Body of pancreas (tissue), 4 donors: ENCODE measurements around the gene SH3BP4. TPM values are rescaled to one million over a fixed set of nuclear protein-coding genes. Genes with fewer than 3 reads are reported as not detected.
A peak's percentile ranks its signal among the peaks of the same experiment; 100 is the strongest.

Experiments used
- ATAC-seq: fragments of 150-250 bp; one replicate; pipeline ENCODE4 v1.9.1; 2016
- DNase-seq, 4 donors: peaks; one replicate each; pipeline ENCODE4 v3.0.0-alpha.2; 2019
- H3K27ac ChIP-seq, 4 donors: fragments of 200-600 bp; sonication (generic); 1 replicate in 3 of 4; 2 replicates in 1 of 4; pipeline versions ENCODE4 v1.5.1 to v1.6.1; 2016 to 2019; ENCODE audit warnings: mild to moderate bottlenecking in 1 of 4, mixed read lengths in 1 of 4, moderate library complexity in 1 of 4
- H3K27me3 ChIP-seq, 2 donors: fragments of 200-600 bp; sonication (generic); one replicate each; pipeline ENCODE4 v1.6.0; 2016; ENCODE audit warnings: mild to moderate bottlenecking in 1 of 2
- H3K36me3 ChIP-seq, 2 donors: fragments of 200-600 bp; sonication (generic); replicated peaks in 1 of 2; 2 replicates each; pipeline ENCODE4 v1.5.1; 2016; ENCODE audit warnings: low read depth in 2 of 2; ENCODE audit not compliant: insufficient read depth in 1 of 2
- H3K4me1 ChIP-seq: fragments of 200-600 bp; sonication (generic); one replicate; pipeline ENCODE4 v1.6.0; 2016
- H3K4me3 ChIP-seq, 2 donors: fragments of 200-600 bp; sonication (generic); 1 replicate in 1 of 2; 2 replicates in 1 of 2; pipeline ENCODE4 v1.5.1; 2016 to 2019
- H3K9me3 ChIP-seq, 3 donors: fragments of 200-600 bp; sonication (generic); 1 replicate in 2 of 3; 2 replicates in 1 of 3; pipeline ENCODE4 v1.5.1; 2016
- POLR2A ChIP-seq, 3 donors: fragments of 450-650 bp; IDR thresholded peaks; one replicate each; pipeline ENCODE4 v1.6.1; 2016; ENCODE audit warnings: antibody characterized with exemption in 3 of 3, mild to moderate bottlenecking in 2 of 3
- WGBS, 2 donors: methylation state at CpG; one replicate each; pipeline ENCODE4 v1.1.5; 2017; 5-methylcytosine and 5-hydroxymethylcytosine counted together
- intact Hi-C: fragments of 100-400 bp; cut with DNase I; formaldehyde crosslinking; loops from one replicate; pipeline ENCODE4 v1.15.1; 2023
- total RNA-seq, 2 donors: library from RNA; depleted of rRNA; stranded (reverse); fragments of >200 nt; gene quantifications; one replicate each; pipeline ENCODE4 v1.1.0, GENCODE V29; 2016
- TF ChIP-seq, protein P1 (sequence below), 7 experiments: fragments of 450-650 bp in 4 of 7; fragments of 200-600 bp in 3 of 7; sonication (generic) in 3 of 7; IDR thresholded peaks; one replicate each; pipeline ENCODE4 v1.5.1; 2016 to 2019; ENCODE audit warnings: antibody characterized with exemption in 7 of 7

The SH3BP4 gene
- total RNA-seq, 2 donors from 2014 or later, result 62.6 to 71.9 TPM

DNA sequence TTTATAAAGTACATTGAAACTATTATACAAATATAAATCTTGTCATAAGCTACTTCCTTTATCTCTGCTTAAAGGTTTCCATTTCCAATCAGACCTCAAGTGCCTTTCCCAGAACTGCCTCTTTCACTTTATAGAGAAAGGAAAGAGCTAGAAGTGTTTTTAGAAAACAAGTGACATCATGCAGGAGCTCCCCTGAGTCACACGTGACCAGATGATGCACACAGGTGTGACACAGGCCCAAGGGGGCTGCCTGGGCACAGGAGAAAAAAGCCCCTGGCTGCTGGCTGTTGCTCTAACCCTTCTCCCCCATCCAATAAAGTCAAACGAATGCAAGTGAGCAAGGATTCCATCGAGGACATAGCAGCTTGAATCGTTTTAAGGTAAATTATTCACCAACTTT is 21.4 kb upstream of the SH3BP4 start:
- H3K27ac ChIP-seq, result no peak overlapping the region
- H3K36me3 ChIP-seq, result no peaks in the 10 kb centered on the region
- H3K9me3 ChIP-seq, result no peaks in the 10 kb centered on the region
- no peak for ATAC-seq
- H3K4me3 ChIP-seq, result no peak overlapping the region
- no peak for DNase-seq
- no peaks in the 10 kb centered on the region for H3K27me3 ChIP-seq
- intact Hi-C loops, result no loop called here
- 47 to 50% methylated on average over 4 of the region's 4 CpGs for WGBS, 2 donors
- H3K4me1 ChIP-seq, result no peaks in the 10 kb centered on the region
- TF ChIP-seq, protein P1, sequence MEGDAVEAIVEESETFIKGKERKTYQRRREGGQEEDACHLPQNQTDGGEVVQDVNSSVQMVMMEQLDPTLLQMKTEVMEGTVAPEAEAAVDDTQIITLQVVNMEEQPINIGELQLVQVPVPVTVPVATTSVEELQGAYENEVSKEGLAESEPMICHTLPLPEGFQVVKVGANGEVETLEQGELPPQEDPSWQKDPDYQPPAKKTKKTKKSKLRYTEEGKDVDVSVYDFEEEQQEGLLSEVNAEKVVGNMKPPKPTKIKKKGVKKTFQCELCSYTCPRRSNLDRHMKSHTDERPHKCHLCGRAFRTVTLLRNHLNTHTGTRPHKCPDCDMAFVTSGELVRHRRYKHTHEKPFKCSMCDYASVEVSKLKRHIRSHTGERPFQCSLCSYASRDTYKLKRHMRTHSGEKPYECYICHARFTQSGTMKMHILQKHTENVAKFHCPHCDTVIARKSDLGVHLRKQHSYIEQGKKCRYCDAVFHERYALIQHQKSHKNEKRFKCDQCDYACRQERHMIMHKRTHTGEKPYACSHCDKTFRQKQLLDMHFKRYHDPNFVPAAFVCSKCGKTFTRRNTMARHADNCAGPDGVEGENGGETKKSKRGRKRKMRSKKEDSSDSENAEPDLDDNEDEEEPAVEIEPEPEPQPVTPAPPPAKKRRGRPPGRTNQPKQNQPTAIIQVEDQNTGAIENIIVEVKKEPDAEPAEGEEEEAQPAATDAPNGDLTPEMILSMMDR (IDR thresholded peaks at IDR 0.05), result no peak
- TF ChIP-seq POLR2A (IDR thresholded peaks at IDR 0.05), result no peak

GRCh38 chr2:234931371-234931770 is 20.4 kb upstream of the SH3BP4 start:
- TF ChIP-seq POLR2A (IDR thresholded peaks at IDR 0.05), result no peak
- TF ChIP-seq, protein P1 (IDR thresholded peaks at IDR 0.05), result no peak
- H3K4me3 ChIP-seq, result no peak overlapping the region
- H3K36me3 ChIP-seq, result no peaks in the 10 kb centered on the region
- no peak overlapping the region for H3K27ac ChIP-seq
- no peaks in the 10 kb centered on the region for H3K9me3 ChIP-seq
- no peaks in the 10 kb centered on the region for H3K27me3 ChIP-seq
- intact Hi-C loops, result no loop called here
- no peaks in the 10 kb centered on the region for H3K4me1 ChIP-seq
- ATAC-seq (no peak), DNase-seq (no peak)
- WGBS, 2 donors, result 77 to 79% methylated on average over 2 of the region's 2 CpGs

- Histone ChIP-seq H3K27ac (no peak overlapping the region), H3K36me3 (no peaks in the 10 kb centered on the region), H3K27me3 (no peaks in the 10 kb centered on the region), H3K9me3 (no peaks in the 10 kb centered on the region), H3K4me1 (no peaks in the 10 kb centered on the region), H3K4me3 (no peak overlapping the region)
- 65 to 66% methylated on average over 9 to 12 of the region's 12 CpGs for WGBS, 2 donors
- ATAC-seq, result peak; percentile 15
- intact Hi-C loops, result no loop called here
- TF ChIP-seq, protein P1 (IDR thresholded peaks at IDR 0.05), result no peak
- no peak for TF ChIP-seq POLR2A (IDR thresholded peaks at IDR 0.05)
- DNase-seq, result no peak
These were observed 19.1 kb upstream of the SH3BP4 start for GRCh38 chr2:234932591-234933168.

DNA sequence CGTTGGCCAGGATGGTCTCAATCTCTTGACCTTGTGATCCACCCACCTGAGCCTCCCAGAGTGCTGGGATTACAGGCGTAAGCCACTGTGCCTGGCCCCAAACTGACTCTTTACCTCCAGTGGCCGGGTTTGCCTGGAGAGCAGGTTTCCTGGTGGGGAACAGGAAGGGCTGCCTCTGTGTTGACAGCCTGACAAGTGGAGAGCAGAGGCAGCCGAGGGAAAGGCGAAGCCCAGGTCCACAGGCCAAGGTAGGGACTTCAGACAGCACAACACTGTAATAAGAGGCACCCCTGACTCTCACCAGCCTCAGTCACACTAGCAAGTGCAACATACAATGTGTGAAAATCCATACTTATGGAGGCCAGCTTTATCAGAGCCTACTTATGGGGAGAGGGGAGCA is 16.5 kb upstream of the SH3BP4 start:
- TF ChIP-seq, protein P1 (IDR thresholded peaks at IDR 0.05), result no peak
- no peak for TF ChIP-seq POLR2A (IDR thresholded peaks at IDR 0.05)
- H3K9me3 ChIP-seq, result no peaks in the 10 kb centered on the region
- no peaks in the 10 kb centered on the region for H3K36me3 ChIP-seq
- ATAC-seq (no peak), DNase-seq (no peak)
- no peak overlapping the region for H3K4me3 ChIP-seq
- no peaks in the 10 kb centered on the region for H3K4me1 ChIP-seq
- H3K27ac ChIP-seq, result no peak overlapping the region
- no peaks in the 10 kb centered on the region for H3K27me3 ChIP-seq
- intact Hi-C loops, result no loop called here
- 82 to 92% methylated on average over 5 of the region's 5 CpGs for WGBS, 2 donors

- Histone ChIP-seq H3K27me3 (no peaks in the 10 kb centered on the region), H3K27ac (no peak overlapping the region), H3K36me3 (no peaks in the 10 kb centered on the region), H3K9me3 (no peaks in the 10 kb centered on the region), H3K4me3 (no peak overlapping the region), H3K4me1 (no peaks in the 10 kb centered on the region)
- no peak for ATAC-seq
- intact Hi-C loops, result no loop called here
- WGBS, 2 donors, result 73 to 79% methylated on average over 3 to 4 of the region's 4 CpGs
- TF ChIP-seq, protein P1 (IDR thresholded peaks at IDR 0.05), result no peak
- TF ChIP-seq POLR2A (IDR thresholded peaks at IDR 0.05), result no peak
- DNase-seq, result no peak
These were observed 12.2 kb upstream of the SH3BP4 start for GRCh38 chr2:234939576-234939975.
